Activated gamma-delta T cell treated with Interleukin-2 at 50 U/mL for 16 hours (primary cell): ENCODE data around the gene SPDYE2.
"Not testable (repeated sequence)": the region's sequence is repeated elsewhere in the genome, so short reads cannot be mapped to it uniquely, and the experiment has no call there.

Experiments
- DNase-seq: peaks from one replicate; pipeline ENCODE4 v3.0.0-alpha.2; 2020

The SPDYE2 gene

GRCh38 chr7:102604431-102605145 lies 53.6 kb downstream of the SPDYE2 start:
- not testable (repeated sequence) for DNase-seq

- not testable (repeated sequence) for DNase-seq
Measured at GRCh38 chr7:102606848-102607247, 55.8 kb downstream of the SPDYE2 start.

- DNase-seq: not testable (repeated sequence)
Measured at GRCh38 chr7:102609734-102610133, 58.7 kb downstream of the SPDYE2 start.

- not testable (repeated sequence) for DNase-seq
Measured at GRCh38 chr7:102610441-102610840, 59.4 kb downstream of the SPDYE2 start.

GRCh38 chr7:102611013-102611674 lies 60.1 kb downstream of the SPDYE2 start:
- not testable (repeated sequence) for DNase-seq

GRCh38 chr7:102611675-102612325 lies 60.8 kb downstream of the SPDYE2 start:
- DNase-seq: not testable (repeated sequence)
